GM18951 (cell line): ENCODE data around the gene CMTM2.
"Not testable (repeated sequence)": the region's sequence is repeated elsewhere in the genome, so short reads cannot be mapped to it uniquely, and the experiment has no call there.

Source experiments
- POLR2A ChIP-seq: IDR thresholded peaks from 4 replicates; pipeline ENCODE4 v1.6.1; 2011; ENCODE audit warnings: mild to moderate bottlenecking; ENCODE audit not compliant: insufficient read length, insufficient read depth; ENCODE audit errors: extremely low read depth
- in situ Hi-C: fragments of 300-500 bp; cut with MboI; formaldehyde crosslinking; loops from one replicate; pipeline ENCODE4 v1.12.0; 2022; ENCODE audit warnings: low sequenced_read_pairs, mixed read lengths, inconsistent platforms; ENCODE audit not compliant: unreplicated experiment

Gene CMTM2

DNA sequence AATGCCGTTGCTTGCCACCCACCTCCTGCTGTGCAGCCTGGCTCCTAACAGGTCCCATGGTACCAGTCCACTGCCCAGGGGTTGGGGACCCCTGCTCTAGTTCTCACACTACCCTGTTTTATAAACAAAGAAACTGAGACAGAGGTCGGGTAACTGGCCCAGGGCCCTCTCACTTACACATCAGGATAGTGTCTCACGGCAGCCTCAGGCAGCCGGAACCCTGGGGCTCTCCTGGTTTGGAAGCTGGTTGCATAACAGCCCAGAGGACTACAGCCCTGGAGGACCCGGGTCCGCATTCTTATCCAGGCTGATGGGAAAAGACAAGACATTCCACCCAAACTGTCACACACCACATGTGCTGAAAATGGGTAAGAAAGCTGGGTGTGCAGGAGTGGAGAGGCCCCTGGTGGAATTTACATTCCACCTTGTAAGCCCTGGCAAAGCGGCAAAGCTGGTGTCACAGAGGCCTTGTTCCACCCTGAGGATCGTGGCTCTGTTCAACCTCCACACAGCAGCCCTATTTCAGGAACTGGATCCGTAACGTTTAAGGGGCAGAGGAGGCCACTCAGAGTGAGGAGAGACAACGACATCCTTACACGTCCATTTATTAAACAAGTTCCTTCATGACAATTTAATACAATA, 35.0 kb downstream of the CMTM2 start:
- TF ChIP-seq POLR2A, result no peak
- in situ Hi-C loops, result no loop called here

DNA sequence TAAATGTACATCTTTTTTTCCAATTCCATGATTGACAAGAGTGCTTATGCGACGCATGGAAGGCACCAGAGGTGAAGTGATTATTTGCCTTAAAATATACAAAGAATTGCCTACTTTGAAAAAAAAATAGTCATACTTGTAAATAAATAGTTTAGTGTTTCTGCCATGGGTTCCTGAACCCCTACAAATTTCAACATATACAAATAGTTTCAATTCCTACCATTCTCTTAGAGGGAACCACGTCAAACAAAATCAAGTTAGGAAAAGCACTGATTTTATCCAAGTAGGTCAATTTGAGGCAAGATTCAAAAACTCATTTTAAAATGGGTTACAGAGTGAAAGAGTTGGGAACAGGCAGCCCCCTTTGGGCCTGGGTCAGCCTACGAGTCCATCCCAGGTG, 36.9 kb downstream of the CMTM2 start:
- no peak for TF ChIP-seq POLR2A
- in situ Hi-C loops, result no loop called here

DNA sequence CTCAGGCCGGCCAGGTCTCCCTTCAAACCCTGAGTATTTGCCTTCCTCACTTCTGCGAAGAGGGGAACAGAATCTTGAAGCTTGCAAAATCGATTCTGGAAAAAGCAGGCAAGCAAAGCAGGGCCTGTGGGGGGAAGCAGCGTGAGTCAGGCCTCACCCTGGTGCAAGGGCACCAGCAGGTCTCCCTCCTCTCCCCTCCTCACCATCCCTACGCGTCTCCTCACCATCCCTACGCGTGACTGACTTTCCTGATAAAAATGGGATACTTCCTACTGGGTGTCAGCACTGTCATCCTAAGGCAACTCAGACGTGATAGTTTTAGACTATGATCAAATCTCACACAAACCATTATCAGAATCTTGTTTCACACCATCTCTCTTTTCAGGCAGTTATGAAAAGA, 37.3 kb downstream of the CMTM2 start:
- in situ Hi-C loops, result no loop called here
- no peak for TF ChIP-seq POLR2A

DNA sequence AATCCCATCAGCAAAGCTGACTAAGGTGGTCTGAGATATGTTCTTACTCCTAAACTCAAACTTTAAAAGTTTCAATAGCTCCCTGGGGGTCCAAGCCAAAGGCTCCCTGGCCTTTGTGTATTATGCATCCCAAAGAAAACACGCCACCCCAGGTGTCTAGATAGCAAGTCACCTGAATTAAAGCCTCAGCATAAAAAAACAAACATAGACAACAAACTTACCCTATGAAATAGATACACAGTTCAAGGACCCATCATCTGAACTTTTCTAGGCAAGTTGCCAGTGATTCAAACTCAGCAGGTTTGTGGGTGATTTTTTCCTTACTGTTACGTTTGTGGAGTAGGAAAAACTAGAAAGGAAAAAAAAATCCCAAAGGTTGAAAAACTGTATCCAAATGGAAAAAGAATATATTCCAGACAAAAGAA, 37.8 kb downstream of the CMTM2 start:
- TF ChIP-seq POLR2A, result no peak
- in situ Hi-C loops, result no loop called here

DNA sequence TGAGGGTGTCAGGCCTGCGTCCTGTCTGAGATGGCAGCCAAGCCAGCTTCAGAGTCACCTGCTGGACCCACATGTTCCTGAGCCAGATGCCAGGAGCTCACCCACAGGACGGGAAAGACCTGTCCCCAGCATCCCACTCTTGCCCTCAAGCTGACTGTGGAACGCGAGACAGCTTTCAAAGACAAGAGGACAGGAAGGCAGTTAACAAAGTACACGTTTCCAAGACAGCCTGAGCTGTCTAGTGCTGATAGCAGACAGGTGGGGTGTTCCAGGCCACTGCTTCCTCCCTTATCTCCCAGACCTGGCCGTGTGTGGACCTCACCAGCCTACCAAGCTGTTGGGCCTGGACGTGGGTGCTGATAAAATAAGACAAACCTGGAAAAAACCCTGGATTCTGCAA, 38.5 kb downstream of the CMTM2 start:
- in situ Hi-C loops, result no loop called here
- no peak for TF ChIP-seq POLR2A

DNA sequence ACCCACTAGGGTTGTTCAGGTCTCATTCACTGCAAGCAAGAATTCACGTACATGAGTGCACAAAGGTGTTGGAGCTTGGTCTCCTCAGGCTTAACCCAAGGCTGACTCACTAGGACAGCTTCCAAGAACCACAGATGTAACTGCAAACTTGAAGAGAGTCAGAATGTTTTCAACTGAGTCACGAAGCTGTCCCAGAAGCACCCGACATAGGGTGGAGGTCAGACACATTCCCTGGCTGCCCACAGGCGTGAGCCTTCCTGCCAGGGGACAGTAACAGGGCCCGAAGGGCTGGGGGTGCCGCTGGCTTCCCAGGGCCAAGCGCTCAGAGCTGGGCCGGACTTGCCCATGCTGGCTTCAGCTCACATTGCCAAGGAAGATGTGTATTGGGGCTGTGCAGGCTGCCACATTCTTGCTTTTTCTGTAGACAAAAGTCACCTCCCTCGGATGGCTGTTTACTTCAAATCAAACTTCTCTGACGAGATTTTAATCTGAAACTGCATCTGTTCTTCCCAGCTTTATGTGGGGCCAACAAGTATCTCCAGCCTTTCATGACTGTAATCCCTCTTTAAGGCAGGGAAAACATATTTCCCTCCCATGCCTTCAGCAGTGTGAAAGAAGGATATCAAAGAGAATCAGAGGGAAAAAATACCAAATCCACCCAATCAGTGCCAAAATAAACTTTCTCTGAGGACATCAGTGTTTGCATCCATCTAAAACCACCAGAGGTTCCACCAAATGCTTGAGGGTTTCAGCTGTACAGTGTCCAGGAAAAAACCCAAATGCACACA, 39.5 kb downstream of the CMTM2 start:
- no peak for TF ChIP-seq POLR2A
- in situ Hi-C loops, result no loop called here

DNA sequence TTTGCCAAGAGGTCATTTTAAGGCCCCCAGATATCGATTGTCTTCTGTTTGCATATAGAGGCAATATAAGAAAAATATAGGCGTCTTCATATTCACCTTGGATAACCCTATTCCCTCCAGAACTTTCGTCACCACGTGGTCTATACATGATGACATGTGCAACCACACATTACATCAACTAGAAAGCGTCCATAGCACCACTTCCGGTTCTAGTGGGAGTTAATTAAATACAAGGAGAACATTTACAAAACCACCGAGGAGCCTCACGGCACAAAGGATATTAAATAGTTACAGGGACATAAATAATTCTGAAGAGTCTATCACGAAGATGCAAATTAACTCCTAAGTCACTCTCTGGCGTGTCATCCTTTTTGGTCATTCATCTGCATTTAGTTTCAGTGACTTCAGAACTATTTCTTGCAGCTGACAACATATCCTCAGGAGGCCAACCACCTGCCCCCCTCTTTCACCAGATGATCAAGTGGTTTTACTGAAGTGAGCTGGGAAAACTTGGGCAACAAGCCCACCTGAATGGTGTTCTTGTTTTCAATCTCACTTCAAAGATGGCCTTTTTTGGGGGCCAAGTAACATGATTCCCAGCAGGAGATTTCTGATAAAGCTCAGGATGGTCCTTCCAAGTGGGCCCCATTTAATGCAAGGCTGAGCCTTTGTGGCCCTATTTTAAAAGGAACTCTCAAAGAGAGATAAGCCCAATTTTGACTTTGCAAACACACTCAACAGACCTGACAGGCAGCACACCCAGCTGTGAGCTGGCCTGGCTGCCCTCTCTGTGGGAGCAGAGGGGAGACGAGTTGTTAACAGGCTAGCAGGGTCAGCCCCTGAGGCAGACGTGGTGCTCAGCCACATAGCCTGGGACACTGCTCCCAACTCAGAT, 40.5 kb downstream of the CMTM2 start:
- TF ChIP-seq POLR2A, result no peak
- in situ Hi-C loops, result no loop called here

DNA sequence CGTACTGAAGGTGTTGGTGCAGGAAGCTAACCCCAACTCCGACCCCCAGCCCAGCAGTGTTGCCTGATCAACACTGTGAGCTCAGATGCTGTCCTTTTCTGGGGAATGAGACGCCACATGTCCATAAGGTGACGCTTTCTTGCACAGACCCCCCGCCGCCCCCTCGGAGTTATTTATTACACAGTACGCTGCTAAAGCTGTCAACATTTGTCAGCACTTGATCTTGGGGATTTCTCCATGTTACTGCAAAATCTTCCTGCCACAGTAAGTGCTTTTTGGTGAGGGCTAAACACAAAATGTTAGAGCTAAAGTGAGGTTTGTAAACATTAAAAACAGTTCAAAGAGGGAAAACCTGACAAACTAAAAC, 41.1 kb downstream of the CMTM2 start:
- in situ Hi-C loops, result no loop called here
- TF ChIP-seq POLR2A, result no peak

DNA sequence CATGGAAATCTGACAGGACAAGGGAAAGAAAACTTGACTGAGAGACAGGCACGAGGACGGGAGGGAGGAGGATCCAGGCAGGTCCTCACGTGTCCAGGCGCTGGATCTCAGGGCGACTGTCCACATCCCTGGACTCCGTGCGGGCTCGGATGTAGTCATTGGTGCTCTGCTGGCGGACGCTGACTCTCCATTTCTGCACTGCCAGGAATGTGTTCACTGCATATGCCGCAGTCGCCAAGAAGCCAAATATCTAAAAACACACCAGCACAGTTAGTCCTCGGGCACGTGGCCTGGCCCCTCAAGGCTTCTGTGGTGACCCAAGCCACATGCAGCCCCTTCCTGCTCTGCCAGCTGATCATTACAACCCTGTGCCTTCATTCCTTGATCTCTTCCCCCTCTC, 42.7 kb downstream of the CMTM2 start:
- TF ChIP-seq POLR2A, result no peak
- in situ Hi-C loops, result no loop called here

DNA sequence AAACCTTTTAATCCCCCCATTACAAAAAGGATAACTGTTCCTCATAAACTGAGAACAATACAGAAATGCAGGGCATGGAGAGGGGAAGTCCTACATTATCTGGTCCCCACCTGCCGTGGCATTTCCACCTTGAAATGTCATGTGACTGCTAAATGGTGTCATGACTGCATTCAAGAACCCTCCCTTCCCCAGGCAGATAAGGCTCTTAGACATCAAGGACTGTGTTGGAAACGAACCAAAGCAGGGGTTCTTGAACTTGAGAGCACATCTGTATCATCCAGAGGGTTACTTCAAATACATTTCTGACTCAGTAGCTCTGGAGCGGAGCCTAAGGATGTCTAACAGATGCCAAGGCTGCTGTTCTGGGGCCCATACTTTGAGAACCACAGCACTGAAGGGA, 43.6 kb downstream of the CMTM2 start:
- TF ChIP-seq POLR2A, result no peak
- in situ Hi-C loops, result no loop called here

DNA sequence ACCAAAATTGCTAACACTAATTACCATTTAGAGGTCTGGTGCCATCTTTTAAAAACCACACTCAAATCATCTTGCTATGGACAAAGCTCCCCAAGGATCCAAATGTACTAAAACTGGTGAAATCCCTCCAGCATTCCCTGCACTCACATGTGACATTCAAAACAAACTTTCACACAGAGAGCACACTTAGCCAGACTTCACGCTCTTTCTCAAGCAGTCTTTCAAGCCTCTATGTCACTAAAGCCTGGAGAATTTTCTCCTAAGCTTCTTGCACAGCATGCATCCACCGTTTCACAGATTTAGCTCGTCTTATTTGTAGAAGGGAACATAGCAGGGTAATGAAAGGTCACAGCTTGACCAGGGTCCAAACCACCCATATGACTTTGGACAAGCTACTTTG, 44.5 kb downstream of the CMTM2 start:
- in situ Hi-C loops, result no loop called here
- TF ChIP-seq POLR2A, result no peak

DNA sequence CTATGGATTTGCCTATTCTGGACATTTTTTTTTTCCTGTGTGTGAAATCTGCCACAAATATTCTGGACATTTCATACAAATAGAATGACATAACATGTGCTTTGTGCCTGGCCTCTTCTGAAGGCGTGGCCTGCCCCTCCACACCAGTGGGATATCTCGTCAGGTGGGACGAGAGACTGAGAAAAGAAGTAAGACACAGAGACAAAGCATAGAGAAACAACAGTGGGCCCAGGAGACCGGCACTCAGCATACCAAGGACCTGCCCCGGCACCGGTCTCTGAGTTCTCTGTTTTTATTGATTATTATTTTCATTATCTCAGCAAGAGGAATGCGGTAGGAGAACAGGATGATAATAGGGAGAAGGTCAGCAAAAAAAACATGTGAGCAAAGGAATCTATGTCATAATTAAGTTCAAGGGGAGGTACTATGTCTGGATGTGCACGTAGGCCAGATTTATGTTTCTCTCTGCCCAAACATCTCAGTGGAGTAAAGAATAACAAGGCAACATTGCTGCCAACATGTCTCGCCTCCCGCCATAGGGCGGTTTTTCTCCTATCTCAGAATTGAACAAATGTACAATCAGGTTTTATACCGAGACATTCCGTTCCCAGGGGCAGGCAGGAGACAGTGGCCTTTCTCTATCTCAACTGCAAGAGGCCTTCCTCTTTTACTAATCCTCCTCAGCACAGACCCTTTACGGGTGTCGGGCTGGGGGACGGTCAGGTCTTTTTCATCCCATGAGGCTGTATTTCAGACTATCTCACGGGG, 48.5 kb downstream of the CMTM2 start:
- in situ Hi-C loops, result not testable (repeated sequence)

DNA sequence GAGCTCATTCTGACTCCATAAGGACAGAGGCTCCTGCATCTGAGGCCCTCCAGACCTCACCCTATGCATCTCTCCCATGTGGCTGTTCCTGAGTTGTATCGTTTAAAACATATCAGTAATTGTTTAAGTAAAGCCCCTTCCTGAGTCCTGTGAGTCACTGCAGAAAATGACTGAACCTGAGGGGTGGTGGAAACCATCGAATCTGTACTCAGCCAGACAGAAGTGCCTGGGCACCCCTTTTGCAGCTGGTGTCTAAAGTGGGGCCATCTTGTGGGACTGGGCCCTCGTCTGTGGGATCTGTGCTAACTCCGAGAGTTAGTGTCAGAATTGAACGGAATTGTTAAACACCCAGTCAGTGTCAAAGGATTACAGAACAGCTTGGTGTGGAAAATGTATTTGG, 50.6 kb downstream of the CMTM2 start:
- no peak for TF ChIP-seq POLR2A
- in situ Hi-C loops, result no loop called here

DNA sequence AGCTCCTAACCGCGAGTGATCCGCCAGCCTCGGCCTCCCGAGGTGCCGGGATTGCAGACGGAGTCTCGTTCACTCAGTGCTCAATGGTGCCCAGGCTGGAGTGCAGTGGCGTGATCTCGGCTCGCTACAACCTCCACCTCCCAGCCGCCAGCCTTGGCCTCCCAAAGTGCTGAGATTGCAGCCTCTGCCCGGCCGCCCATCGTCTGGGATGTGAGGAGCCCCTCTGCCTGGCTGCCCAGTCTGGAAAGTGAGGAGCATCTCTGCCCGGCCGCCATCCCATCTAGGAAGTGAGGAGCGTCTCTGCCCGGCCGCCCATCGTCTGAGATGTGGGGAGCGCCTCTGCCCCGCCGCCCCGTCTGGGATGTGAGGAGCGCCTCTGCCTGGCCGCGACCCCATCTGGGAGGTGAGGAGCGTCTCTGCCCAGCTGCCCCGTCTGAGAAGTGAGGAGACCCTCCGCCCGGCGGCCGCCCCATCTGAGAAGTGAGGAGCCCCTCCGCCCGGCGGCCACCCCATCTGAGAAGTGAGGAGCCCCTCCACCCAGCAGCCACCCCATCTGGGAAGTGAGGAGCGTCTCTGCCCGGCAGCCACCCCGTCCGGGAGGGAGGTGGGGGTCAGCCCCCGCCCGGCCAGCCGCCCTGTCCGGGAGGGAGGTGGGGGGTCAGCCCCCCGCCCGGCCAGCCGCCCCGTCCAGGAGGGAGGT, 51.4 kb downstream of the CMTM2 start:
- in situ Hi-C loops, result not testable (repeated sequence)

DNA sequence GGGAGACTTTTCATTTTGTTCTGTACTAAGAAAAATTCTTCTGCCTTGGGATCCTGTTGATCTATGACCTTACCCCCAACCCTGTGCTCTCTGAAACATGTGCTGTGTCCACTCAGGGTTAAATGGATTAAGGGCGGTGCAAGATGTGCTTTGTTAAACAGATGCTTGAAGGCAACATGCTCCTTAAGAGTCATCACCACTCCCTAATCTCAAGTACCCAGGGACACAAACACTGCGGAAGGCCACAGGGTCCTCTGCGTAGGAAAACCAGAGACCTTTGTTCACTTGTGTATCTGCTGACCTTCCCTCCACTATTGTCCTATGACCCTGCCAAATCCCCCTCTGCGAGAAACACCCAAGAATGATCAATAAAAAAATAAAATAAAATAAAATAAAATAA, 52.3 kb downstream of the CMTM2 start:
- in situ Hi-C loops, result not testable (repeated sequence)
